Upper lobe of left lung (tissue), 4 donors: ENCODE results near the gene FAM180A.

Experiments used
- POLR2A ChIP-seq, 4 donors: fragments of 450-650 bp; IDR thresholded peaks; one replicate each; pipeline ENCODE4 v1.5.1; 2016 to 2017; ENCODE audit warnings: antibody characterized with exemption in 4 of 4, mild to moderate bottlenecking in 2 of 4
- POLR2AphosphoS5 ChIP-seq, 2 donors: sonication (generic); formaldehyde crosslinking; IDR thresholded peaks; one replicate each; pipeline ENCODE4 v1.5.1; 2017; ENCODE audit warnings: antibody characterized with exemption in 2 of 2
- TF ChIP-seq, protein P1 (sequence below), 6 experiments: fragments of 450-650 bp in 4 of 6; fragments of 200-600 bp in 2 of 6; sonication (generic) in 2 of 6; IDR thresholded peaks; one replicate each; pipeline ENCODE4 v1.5.1; 2016 to 2019; ENCODE audit warnings: antibody characterized with exemption in 6 of 6

DNA sequence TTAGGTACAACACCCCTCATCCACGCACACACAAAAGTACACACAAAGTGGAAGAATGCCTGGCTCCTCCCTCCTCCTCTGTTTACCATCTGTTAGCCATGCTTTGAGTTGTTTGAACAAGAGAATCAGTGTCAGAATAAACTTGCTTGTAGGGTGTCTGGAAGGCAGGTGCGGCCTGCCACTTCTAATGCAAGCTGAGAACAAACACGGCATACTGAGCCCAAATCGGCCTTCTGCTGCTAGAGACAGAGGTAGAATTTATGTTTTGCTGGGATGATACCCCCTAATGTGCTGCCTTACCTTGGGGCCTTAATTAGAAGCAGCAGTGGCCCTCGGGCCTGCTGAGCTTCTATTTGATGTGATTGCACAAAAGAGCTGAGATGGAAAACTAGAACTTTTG, 24.9 kb upstream of the FAM180A start:
- TF ChIP-seq, protein P1, sequence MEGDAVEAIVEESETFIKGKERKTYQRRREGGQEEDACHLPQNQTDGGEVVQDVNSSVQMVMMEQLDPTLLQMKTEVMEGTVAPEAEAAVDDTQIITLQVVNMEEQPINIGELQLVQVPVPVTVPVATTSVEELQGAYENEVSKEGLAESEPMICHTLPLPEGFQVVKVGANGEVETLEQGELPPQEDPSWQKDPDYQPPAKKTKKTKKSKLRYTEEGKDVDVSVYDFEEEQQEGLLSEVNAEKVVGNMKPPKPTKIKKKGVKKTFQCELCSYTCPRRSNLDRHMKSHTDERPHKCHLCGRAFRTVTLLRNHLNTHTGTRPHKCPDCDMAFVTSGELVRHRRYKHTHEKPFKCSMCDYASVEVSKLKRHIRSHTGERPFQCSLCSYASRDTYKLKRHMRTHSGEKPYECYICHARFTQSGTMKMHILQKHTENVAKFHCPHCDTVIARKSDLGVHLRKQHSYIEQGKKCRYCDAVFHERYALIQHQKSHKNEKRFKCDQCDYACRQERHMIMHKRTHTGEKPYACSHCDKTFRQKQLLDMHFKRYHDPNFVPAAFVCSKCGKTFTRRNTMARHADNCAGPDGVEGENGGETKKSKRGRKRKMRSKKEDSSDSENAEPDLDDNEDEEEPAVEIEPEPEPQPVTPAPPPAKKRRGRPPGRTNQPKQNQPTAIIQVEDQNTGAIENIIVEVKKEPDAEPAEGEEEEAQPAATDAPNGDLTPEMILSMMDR (IDR thresholded peaks at IDR 0.05), result no peak
- no peak for TF ChIP-seq POLR2A (IDR thresholded peaks at IDR 0.05)
- no peak for TF ChIP-seq POLR2AphosphoS5 (IDR thresholded peaks at IDR 0.05)
